KMS-11 (cell line): ENCODE results near the gene PGM1.

Source experiments
- H2AFZ ChIP-seq: fragments of 200-600 bp; sonication (generic); 2 replicates; pipeline ENCODE4 v1.6.1; 2016; ENCODE audit warnings: antibody characterized with exemption, mixed run types, low read depth
- H3K27ac ChIP-seq: fragments of 200-600 bp; sonication (generic); 2 replicates; pipeline ENCODE4 v1.6.1; 2016; ENCODE audit warnings: mild to moderate bottlenecking, mixed run types
- H3K27me3 ChIP-seq: fragments of 200-600 bp; sonication (generic); 2 replicates; pipeline ENCODE4 v1.6.1; 2017; ENCODE audit warnings: mild to moderate bottlenecking, low read depth, mixed run types, moderate library complexity; ENCODE audit not compliant: insufficient read depth
- H3K36me3 ChIP-seq: fragments of 200-600 bp; sonication (generic); 2 replicates; pipeline ENCODE4 v1.6.1; 2017; ENCODE audit warnings: mild to moderate bottlenecking, mixed run types; ENCODE audit not compliant: insufficient read depth
- H3K4me1 ChIP-seq: fragments of 200-600 bp; sonication (generic); 2 replicates; pipeline ENCODE4 v1.6.1; 2016; ENCODE audit warnings: mild to moderate bottlenecking, low read depth, mixed run types; ENCODE audit not compliant: poor library complexity, severe bottlenecking
- H3K4me2 ChIP-seq: fragments of 200-600 bp; sonication (generic); 2 replicates; pipeline ENCODE4 v1.7.0; 2016; ENCODE audit warnings: mild to moderate bottlenecking, mixed run types
- H3K4me3 ChIP-seq: fragments of 200-600 bp; sonication (generic); IDR thresholded peaks from 2 replicates; pipeline ENCODE4 v1.6.1; 2017; ENCODE audit warnings: low read depth, low read length, mixed read lengths; ENCODE audit not compliant: insufficient read depth
- H3K79me2 ChIP-seq: fragments of 200-600 bp; sonication (generic); 2 replicates; pipeline ENCODE4 v1.6.1; 2016; ENCODE audit warnings: low read depth, mixed run types; ENCODE audit not compliant: insufficient read depth
- H3K9ac ChIP-seq: fragments of 200-600 bp; sonication (generic); 2 replicates; pipeline ENCODE4 v1.6.1; 2016; ENCODE audit warnings: mild to moderate bottlenecking, mixed run types
- H4K20me1 ChIP-seq: fragments of 200-600 bp; sonication (generic); 2 replicates; pipeline ENCODE4 v1.6.1; 2016; ENCODE audit warnings: mild to moderate bottlenecking, mixed run types; ENCODE audit not compliant: insufficient read depth
- TF ChIP-seq, protein P1 (sequence below): fragments of 200-600 bp; sonication (generic); conservative IDR thresholded peaks from 2 replicates; pipeline ENCODE4 v1.6.1; 2017; ENCODE audit warnings: low read depth, mild to moderate bottlenecking, antibody characterized with exemption, low read length, moderate library complexity, mixed read lengths

Gene PGM1

DNA sequence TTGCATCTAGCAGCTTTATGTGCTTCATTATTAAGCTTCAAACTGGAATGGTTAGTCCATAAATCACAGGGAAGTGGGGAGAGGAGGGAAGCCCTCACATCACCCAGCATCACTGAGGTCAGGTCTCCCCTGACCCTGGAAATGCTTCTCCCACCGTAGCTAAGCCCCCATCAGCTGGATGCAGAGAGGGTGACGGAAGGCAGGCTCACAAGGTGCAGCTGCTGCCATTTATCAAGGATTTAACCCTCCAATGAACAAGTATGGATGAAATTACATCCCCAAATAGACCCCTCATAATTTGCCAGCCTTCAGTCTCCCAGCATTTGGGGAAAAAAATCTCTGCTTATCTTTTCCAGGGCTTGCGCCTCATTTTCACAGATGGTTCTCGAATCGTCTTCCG is 60.8 kb downstream of the PGM1 start:
- Histone ChIP-seq H3K79me2 (no peaks in the 10 kb centered on the region), H3K27ac (no peak overlapping the region), H3K9ac (no peak overlapping the region), H4K20me1 (no peaks in the 10 kb centered on the region), H3K4me2 (no peak overlapping the region), H2AFZ (no peak overlapping the region), H3K36me3 (no peaks in the 10 kb centered on the region), H3K4me3 (no peak overlapping the region), H3K27me3 (no peaks in the 10 kb centered on the region), H3K4me1 (no peaks in the 10 kb centered on the region)
- TF ChIP-seq, protein P1, sequence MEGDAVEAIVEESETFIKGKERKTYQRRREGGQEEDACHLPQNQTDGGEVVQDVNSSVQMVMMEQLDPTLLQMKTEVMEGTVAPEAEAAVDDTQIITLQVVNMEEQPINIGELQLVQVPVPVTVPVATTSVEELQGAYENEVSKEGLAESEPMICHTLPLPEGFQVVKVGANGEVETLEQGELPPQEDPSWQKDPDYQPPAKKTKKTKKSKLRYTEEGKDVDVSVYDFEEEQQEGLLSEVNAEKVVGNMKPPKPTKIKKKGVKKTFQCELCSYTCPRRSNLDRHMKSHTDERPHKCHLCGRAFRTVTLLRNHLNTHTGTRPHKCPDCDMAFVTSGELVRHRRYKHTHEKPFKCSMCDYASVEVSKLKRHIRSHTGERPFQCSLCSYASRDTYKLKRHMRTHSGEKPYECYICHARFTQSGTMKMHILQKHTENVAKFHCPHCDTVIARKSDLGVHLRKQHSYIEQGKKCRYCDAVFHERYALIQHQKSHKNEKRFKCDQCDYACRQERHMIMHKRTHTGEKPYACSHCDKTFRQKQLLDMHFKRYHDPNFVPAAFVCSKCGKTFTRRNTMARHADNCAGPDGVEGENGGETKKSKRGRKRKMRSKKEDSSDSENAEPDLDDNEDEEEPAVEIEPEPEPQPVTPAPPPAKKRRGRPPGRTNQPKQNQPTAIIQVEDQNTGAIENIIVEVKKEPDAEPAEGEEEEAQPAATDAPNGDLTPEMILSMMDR: no peak

DNA sequence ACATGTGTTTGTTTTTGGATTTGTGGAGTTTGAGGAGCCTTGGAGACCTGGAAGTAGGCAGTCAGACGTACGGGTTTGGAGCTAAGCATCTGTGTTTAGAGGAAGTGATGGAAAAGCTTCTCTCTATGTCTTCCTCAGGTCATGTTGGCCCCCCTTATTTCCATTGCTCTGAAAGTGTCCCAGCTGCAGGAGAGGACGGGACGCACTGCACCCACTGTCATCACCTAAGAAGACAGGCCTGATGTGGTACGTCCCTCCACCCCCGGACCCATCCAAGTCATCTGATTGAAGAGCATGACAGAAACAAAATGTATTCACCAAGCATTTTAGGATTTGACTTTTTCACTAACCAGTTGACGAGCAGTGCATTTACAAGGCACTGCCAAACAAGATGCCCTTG is 66.2 kb downstream of the PGM1 start:
- Histone ChIP-seq H3K4me3 (no peak overlapping the region), H3K27me3 (no peaks in the 10 kb centered on the region), H3K27ac (no peak overlapping the region), H3K4me1 (no peaks in the 10 kb centered on the region), H3K36me3 (no peaks in the 10 kb centered on the region), H3K79me2 (no peaks in the 10 kb centered on the region), H4K20me1 (no peaks in the 10 kb centered on the region), H3K9ac (no peak overlapping the region), H3K4me2 (no peak overlapping the region), H2AFZ (no peak overlapping the region)
- TF ChIP-seq, protein P1: no peak

DNA sequence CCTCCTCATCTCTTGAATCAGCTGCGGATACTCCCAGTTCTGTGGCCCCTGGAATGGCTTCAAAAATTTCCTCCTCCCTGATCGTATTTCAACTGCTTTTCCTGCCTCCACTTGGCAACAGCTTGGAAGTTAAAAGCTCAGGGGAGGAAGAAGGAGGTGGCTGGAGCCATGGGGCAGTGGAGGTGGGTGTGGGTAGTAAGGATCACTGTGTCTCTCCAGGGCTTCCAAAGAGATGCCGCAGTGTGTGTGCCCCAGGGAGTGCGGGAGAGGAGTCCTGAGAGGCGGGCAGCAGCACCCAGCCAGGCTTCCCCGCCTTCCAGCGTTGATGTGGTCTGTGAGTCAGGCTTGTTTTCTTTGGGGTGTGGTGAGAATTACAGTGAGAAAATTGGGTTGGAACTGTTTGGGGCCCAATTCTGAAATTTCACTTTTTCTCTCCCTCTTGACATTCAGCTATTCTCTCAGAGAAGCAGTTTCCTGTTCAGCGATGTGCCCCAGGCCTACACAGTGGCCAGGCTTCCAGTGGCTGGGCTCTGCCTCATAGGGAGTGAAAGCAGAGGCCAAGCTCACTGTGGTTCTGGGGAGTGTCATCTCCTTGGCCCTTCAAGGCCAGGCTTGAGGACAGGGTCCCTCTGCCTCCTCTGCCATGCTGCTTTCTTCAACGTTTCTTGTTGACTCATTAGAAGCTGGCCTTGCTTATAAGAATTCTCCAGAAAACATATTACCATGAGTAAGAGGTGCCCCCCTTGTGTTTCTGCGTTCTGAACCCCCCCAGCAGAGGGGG is 69.0 kb downstream of the PGM1 start:
- Histone ChIP-seq H3K9ac (no peak overlapping the region), H3K4me2 (no peak overlapping the region), H3K4me1 (no peaks in the 10 kb centered on the region), H4K20me1 (no peaks in the 10 kb centered on the region), H3K79me2 (no peaks in the 10 kb centered on the region), H3K27me3 (no peaks in the 10 kb centered on the region), H3K27ac (no peak overlapping the region), H3K4me3 (no peak overlapping the region), H2AFZ (no peak overlapping the region), H3K36me3 (no peaks in the 10 kb centered on the region)
- TF ChIP-seq, protein P1: no peak

DNA sequence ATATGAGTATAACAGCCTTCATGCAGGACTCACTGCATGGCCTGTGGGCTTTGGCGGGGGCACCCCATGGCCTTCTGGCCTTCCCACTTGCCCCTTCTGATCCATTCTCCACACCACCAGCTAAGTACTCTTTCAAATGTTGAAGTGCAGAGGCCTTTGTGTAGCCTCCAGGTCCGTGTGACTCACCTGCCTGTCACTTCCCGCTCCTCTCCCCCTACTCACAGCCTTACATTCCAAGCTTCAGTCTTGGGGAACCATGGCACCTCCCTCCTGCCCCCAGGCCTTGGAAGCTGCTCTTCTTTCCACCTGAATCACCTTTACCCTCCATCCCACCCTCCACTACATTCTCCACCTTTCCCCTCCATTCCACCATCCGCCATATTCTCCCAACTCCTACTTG is 69.6 kb downstream of the PGM1 start:
- Histone ChIP-seq H3K4me3 (no peak overlapping the region), H3K4me1 (no peaks in the 10 kb centered on the region), H3K79me2 (no peaks in the 10 kb centered on the region), H2AFZ (no peak overlapping the region), H3K27ac (no peak overlapping the region), H4K20me1 (no peaks in the 10 kb centered on the region), H3K9ac (no peak overlapping the region), H3K4me2 (no peak overlapping the region), H3K36me3 (no peaks in the 10 kb centered on the region), H3K27me3 (no peaks in the 10 kb centered on the region)
- TF ChIP-seq, protein P1: no peak
